HepG2 (cell line): Measurements from ENCODE around the gene C1QTNF12. TPM values are rescaled to one million over a fixed set of nuclear protein-coding genes. Genes with fewer than 3 reads are reported as not detected.

Experiments used
- HNF1B ChIP-seq: sonication (generic); formaldehyde crosslinking; IDR thresholded peaks from 2 replicates; pipeline ENCODE4 v1.5.1; 2020; ENCODE audit warnings: mild to moderate bottlenecking, moderate library complexity, missing genetic modification reagents
- IKZF4 ChIP-seq: sonication (generic); formaldehyde crosslinking; IDR thresholded peaks from 2 replicates; pipeline ENCODE4 v1.5.1; 2020; ENCODE audit warnings: borderline replicate concordance, mild to moderate bottlenecking, low read depth, missing genetic modification reagents; ENCODE audit errors: not compliant biosample characterization
- MTA1 ChIP-seq: sonication (generic); formaldehyde crosslinking; IDR thresholded peaks from 2 replicates; pipeline ENCODE4 v1.4.0; 2020; ENCODE audit warnings: missing genetic modification reagents, mild to moderate bottlenecking, borderline replicate concordance
- MYPOP ChIP-seq: sonication (generic); formaldehyde crosslinking; IDR thresholded peaks from 2 replicates; pipeline ENCODE4 v1.8.1; 2023; ENCODE audit warnings: mild to moderate bottlenecking, moderate library complexity, missing genetic modification reagents
- NAIF1 ChIP-seq: sonication (generic); formaldehyde crosslinking; IDR thresholded peaks from 2 replicates; pipeline ENCODE4 v1.5.0; 2020; ENCODE audit warnings: mild to moderate bottlenecking, missing genetic modification reagents, borderline replicate concordance
- TBX2 ChIP-seq: sonication (generic); formaldehyde crosslinking; IDR thresholded peaks from 2 replicates; pipeline ENCODE4 v1.5.0; 2020; ENCODE audit warnings: missing genetic modification reagents, mild to moderate bottlenecking, borderline replicate concordance
- TRIM22 ChIP-seq: fragments of 450-650 bp; IDR thresholded peaks from 2 replicates; pipeline ENCODE4 v1.6.1; 2017
- ZBTB37 ChIP-seq: sonication (generic); formaldehyde crosslinking; IDR thresholded peaks from 2 replicates; pipeline ENCODE4 v1.4.0; 2020; ENCODE audit warnings: mild to moderate bottlenecking, missing genetic modification reagents
- ZNF138 ChIP-seq: sonication (generic); formaldehyde crosslinking; IDR thresholded peaks from 2 replicates; pipeline ENCODE4 v1.5.0; 2020; ENCODE audit warnings: mild to moderate bottlenecking, low read depth, missing genetic modification reagents
- ZNF543 ChIP-seq: sonication (generic); formaldehyde crosslinking; IDR thresholded peaks from 2 replicates; pipeline ENCODE4 v1.4.0; 2020; ENCODE audit warnings: mild to moderate bottlenecking, missing genetic modification reagents
- ZNF615 ChIP-seq: sonication (generic); formaldehyde crosslinking; IDR thresholded peaks from 2 replicates; pipeline ENCODE4 v1.5.0; 2020; ENCODE audit warnings: mild to moderate bottlenecking, missing genetic modification reagents, borderline replicate concordance
- ZNF678 ChIP-seq: sonication (generic); formaldehyde crosslinking; IDR thresholded peaks from 2 replicates; pipeline ENCODE4 v1.4.0; 2020; ENCODE audit warnings: mild to moderate bottlenecking, missing genetic modification reagents
- ZNF724P ChIP-seq: sonication (generic); formaldehyde crosslinking; IDR thresholded peaks from 2 replicates; pipeline ENCODE4 v1.8.0; 2022; ENCODE audit warnings: missing genetic modification reagents, borderline replicate concordance
- ZNF792 ChIP-seq: IDR thresholded peaks from 2 replicates; pipeline ENCODE4 v1.6.1; 2016
- ZSCAN31 ChIP-seq: sonication (generic); formaldehyde crosslinking; IDR thresholded peaks from 2 replicates; pipeline ENCODE4 v1.5.0; 2020; ENCODE audit warnings: low read depth, mild to moderate bottlenecking, missing genetic modification reagents
- polyA plus RNA-seq, 8 experiments: library from polyadenylated mRNA; depleted of rRNA in 3 of 8; stranded (reverse) in 7 of 8; unstranded in 1 of 8; fragments of >200 nt; fragmentation: Illumina TruSeq in 4 of 8; extraction: Trizol in 4 of 8; gene quantifications; 2 replicates each; pipeline versions ENCODE4 v1.2.1 to v1.2.3, GENCODE V29; 2011 to 2016; ENCODE audit warnings: low read depth in 4 of 8, missing spikeins in 1 of 8, mixed read lengths in 1 of 8; ENCODE audit not compliant: insufficient read depth in 1 of 8
- total RNA-seq, 5 experiments: library from RNA; depleted of rRNA; stranded (reverse); fragments of >200 nt; fragmentation: Illumina TruSeq; extraction: Trizol; gene quantifications; 2 replicates each; pipeline ENCODE4 v1.2.3, GENCODE V29; 2016; ENCODE audit warnings: low read depth in 1 of 5
- TF ChIP-seq, protein P1 (sequence below): sonication (generic); formaldehyde crosslinking; IDR thresholded peaks from 2 replicates; pipeline ENCODE4 v1.9.0; 2022; ENCODE audit warnings: low read depth, missing genetic modification reagents
- TF ChIP-seq, protein P2 (sequence below): sonication (generic); formaldehyde crosslinking; IDR thresholded peaks from 2 replicates; pipeline ENCODE4 v1.5.1; 2020; ENCODE audit warnings: mild to moderate bottlenecking, missing genetic modification reagents

The C1QTNF12 gene
- total and polyA plus RNA-seq, 2 of the 13 experiments (the other 11 are each of a cell fraction or from before 2014, with no cell fraction given): 0.18 to 0.64 TPM

DNA sequence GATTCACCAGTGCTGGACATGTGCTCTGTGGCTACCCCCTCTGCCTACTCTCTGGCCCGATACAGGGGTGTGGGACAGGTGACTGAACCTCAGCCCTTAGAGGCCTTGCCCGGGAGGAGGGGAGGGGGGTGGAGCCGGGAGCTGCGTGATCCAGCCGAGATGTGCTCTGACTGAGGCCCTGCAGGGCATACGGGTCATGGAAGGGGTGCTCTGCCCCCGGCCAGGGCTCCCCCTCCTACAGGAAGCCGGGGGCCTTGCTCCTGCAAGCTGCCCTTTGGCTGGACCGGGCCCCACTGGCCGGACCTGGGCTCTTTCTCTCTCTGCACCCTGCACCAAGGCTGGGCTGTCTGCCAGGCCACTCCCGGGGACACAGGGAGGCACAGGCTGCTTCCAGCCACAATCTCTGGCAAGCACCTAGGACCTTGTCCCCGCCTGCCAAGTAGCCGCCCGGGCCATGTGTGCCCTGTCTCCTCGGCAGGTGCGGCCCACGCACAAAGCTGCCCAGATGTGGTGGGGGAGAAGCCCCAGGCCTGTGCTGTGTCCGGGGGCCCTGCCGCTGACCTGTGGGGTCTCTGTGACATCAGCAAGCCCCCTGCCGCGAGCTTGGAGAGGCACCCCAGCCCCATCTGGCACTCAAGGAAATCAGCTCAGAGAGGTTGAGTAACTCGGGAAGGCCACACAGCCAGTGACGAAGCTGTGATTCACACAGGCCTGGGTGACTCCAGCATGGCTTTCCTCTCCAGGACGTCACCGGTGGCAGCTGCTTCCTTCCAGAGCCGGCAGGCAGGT is 35.2 kb upstream of the C1QTNF12 start (continued):
- TF ChIP-seq, protein P1, sequence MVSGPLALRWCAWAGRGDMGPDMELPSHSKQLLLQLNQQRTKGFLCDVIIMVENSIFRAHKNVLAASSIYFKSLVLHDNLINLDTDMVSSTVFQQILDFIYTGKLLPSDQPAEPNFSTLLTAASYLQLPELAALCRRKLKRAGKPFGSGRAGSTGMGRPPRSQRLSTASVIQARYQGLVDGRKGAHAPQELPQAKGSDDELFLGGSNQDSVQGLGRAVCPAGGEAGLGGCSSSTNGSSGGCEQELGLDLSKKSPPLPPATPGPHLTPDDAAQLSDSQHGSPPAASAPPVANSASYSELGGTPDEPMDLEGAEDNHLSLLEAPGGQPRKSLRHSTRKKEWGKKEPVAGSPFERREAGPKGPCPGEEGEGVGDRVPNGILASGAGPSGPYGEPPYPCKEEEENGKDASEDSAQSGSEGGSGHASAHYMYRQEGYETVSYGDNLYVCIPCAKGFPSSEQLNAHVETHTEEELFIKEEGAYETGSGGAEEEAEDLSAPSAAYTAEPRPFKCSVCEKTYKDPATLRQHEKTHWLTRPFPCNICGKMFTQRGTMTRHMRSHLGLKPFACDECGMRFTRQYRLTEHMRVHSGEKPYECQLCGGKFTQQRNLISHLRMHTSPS (CRISPR knock-in tag): peak; percentile 93
- TF ChIP-seq HNF1B (CRISPR knock-in tag) (peak; percentile 44; the same call in 1 of the 2 replicates), ZNF138 (no peak; the same call in 1 of the 2 replicates), NAIF1 (CRISPR knock-in tag) (no peak), ZNF792 (CRISPR knock-in tag) (no peak; the same call in 1 of the 2 replicates), ZNF724P (CRISPR knock-in tag) (no peak), ZNF543 (CRISPR knock-in tag) (no peak; the same call in 1 of the 2 replicates), MTA1 (CRISPR knock-in tag) (peak; percentile 83; the same call in 1 of the 2 replicates), ZBTB37 (CRISPR knock-in tag) (peak; percentile 69), IKZF4 (CRISPR knock-in tag) (no peak), TBX2 (CRISPR knock-in tag) (peak; percentile 93), ZNF678 (no peak), ZNF615 (CRISPR knock-in tag) (no peak), TRIM22 (no peak), ZSCAN31 (CRISPR knock-in tag) (peak; percentile 81), MYPOP (CRISPR knock-in tag) (0 out of 2 replicates have a peak, but pooled peaks have one; percentile 45)
- TF ChIP-seq, protein P2, sequence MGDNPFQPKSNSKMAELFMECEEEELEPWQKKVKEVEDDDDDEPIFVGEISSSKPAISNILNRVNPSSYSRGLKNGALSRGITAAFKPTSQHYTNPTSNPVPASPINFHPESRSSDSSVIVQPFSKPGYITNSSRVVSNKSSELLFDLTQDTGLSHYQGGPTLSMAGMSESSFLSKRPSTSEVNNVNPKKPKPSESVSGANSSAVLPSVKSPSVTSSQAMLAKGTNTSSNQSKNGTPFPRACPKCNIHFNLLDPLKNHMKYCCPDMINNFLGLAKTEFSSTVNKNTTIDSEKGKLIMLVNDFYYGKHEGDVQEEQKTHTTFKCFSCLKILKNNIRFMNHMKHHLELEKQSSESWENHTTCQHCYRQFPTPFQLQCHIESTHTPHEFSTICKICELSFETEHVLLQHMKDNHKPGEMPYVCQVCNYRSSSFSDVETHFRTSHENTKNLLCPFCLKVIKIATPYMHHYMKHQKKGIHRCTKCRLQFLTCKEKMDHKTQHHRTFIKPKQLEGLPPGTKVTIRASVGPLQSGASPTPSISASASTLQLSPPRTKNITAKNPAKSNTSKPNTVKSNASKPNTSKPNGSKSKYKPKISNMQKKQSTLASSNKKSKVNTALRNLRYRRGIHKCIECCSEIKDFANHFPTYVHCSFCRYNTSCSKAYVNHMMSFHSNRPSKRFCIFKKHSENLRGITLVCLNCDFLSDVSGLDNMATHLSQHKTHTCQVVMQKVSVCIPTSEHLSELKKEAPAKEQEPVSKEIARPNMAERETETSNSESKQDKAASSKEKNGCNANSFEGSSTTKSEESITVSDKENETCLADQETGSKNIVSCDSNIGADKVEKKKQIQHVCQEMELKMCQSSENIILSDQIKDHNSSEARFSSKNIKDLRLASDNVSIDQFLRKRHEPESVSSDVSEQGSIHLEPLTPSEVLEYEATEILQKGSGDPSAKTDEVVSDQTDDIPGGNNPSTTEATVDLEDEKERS: no peak
